GM18909 (cell line): Measurements from ENCODE around the gene TWSG1.

Experiments
- ATAC-seq: cut with Tn5 transposase; IDR thresholded peaks from one replicate; pipeline ENCODE4 v1.9.1; 2021; ENCODE audit warnings: mild to moderate bottlenecking; ENCODE audit not compliant: unreplicated experiment, poor library complexity

Gene TWSG1

GRCh38 chr18:9334329-9334972, at the start of gene TWSG1:
Gene TWSG1 (plus strand): TSS chr18:9334773. CDS start chr18:9337230, 2,457 bp downstream.
- peak; percentile 84 for ATAC-seq

DNA sequence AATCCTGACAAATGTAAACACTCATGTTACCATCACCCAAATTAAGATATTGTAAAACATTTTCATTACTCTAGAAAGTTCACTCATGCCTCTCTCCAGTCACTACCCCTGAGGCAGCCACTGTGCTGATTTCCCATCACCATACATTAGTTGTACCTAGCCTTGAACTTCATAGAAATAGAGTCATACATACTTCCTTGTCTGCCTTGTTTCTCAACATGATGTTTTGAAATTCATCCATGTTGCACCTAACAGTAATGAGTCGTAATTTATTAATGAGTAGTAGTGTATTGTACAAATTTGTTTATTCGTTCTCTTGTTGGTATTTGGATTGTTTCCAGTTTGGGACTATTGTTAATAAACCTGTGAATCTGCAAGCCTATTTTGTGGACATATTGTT, 49.0 kb upstream of the TWSG1 start:
- no peak for ATAC-seq

DNA sequence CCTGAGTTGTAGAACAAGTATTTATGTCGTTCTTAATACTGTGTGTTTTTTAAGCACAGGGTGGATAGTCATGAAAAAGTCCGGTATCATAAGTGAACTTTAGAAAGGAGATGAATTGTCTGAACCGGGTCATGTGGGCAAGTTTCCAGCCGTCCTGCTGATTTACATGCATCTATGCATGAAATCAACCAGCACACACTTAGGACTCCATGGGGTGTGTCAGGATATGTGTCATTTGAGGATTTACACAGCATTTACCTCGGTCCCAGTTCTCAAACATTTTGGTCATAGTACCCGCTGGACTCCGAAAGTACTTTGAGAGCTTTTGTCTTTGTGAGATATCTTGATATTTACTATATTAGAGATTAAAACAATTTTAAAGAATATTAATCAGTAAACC, 47.5 kb upstream of the TWSG1 start:
- no peak for ATAC-seq

- no peak for ATAC-seq
These were observed 44.9 kb upstream of the TWSG1 start for GRCh38 chr18:9289698-9290097.

DNA sequence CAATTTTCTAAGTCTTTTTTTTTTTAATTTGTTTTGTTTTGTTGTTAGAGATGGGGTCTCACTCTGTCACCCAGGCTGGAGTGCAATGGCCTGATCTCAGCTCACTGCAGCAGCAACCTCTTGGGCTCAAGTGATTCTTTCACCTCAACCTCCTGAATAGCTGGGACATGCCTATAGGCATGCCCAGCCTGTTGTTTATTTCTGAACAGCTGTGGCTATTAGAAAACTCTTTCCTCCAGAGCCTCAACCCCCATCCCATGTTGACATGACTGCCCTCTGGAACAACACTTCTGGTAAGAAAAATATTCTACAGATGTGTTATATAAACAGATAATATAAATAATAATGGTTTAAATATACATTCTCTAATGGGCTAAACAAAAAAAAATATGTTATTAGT, 44.4 kb upstream of the TWSG1 start:
- ATAC-seq: no peak

- ATAC-seq: no peak
These were observed 42.5 kb upstream of the TWSG1 start for GRCh38 chr18:9292047-9292446.

DNA sequence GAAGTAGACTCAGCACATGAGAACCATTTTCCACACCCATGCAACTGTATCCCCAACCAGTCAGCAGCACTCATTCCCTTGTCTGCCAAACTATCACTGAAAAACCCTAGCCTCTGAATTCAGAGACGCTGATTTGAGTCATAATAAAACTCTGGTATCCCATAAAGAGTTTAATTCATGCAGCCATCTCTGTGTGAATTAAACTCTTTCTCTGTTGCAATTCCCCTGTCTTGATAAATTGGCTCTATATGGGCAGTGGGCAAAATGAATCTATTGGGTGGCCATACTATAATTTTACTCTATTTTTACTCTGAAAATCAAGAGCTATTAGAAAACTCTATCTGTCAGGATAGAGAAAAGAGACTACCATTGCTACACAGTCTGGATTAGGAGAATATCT, 40.6 kb upstream of the TWSG1 start:
- no peak for ATAC-seq

DNA sequence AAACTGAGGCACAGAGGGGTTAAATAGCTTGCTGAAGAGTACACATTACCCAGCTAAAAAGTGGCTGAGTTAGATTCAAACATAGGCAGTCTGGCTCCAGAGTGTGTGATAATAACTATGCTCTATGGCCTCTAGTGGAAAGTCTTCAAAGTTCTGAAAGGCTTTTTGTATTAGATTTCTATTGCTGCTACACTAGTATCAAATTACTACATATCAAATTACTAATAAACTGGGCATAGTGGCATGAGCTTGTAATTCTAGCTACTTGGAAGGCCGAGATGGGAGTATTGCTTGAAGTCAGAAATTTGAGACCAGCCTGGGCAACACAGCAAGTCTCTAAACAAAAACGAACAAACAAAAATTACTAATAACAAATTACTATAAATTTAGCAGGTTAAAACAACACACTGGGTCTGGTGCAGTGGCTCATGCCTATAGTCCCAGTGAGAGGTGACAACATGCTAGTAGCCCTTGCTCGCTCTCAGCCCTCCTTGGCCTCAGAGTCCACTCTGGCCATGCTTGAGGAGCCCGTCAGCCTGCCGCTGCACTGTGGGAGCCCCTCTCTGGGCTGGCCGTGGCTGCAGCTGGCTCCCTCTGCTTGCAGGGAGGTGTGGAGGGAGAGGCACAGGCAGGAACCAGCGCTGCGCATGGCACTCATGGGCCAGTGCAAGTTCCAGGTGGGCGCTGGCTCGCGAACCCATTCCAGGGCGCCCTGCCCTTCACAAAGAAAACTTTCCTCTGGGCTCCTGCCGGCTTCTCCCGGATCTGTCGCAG, 38.2 kb upstream of the TWSG1 start:
- ATAC-seq: no peak

DNA sequence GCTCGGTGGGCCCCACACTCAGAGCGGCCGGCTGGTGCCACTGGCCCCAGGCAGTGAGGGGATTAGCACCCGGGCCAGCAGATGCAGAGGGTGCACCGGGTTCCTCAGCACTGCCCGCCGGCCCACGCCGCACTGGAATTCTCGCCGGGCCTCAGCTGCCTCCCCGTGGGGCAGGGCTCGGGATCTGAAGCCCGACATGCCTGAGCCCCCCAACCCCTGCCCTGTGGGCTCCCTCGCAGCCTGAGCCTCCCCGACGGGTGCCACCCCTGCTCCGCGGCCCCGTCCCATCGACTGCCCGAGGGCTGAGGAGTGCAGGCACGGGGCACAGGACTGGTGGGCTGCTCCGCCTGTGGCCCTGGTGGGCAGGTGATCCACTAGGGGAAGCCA, 37.6 kb upstream of the TWSG1 start:
- no peak for ATAC-seq

DNA sequence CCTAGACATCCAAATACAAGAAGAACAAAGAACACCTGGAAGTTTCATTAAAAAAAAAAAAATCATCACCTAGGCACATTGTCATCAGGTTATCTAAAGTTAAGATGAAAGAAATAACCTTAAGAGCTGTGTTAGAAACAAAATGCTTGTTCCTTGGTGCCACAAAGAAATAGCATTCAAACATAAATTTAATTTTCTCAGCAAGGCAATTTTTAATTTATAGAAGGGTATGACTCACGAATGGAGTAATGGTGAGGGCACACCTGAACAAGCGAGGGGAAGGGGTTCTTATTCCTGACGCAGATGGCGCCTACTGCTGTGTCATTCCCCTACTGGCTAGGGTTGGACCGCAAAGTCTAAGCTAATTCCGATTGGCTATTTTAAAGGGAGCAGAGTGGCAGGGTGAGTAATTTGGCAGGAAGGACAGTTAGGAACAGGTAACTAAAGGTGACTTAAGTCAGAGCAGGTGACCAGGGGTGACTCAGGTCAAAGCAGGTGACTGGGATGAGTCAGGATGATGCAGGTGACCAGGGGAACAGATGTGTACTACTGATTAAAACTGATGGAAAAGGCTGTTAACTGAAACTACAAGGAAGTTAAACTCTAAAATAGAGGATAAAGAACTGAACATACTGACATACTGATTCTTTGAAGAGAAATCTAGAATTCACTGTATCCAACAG, 30.0 kb upstream of the TWSG1 start:
- ATAC-seq: no peak

DNA sequence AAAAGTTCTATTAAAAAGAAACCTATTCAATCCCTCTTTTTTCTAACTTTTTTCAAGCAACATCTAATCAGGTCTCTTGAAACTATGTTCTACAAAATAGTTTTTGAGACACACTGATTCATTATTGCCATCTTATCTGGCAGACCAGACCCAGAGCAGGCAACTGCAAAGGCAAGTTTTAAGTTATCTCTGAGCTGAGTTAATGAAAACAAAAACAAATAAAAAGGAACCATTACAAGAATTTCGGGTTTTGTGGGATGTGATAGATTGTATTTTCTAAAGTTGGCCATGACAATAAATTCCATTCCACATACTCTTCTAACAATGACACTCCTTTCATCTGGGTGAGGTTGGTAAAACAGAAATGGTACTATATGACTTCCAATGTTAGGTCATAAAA, 15.2 kb upstream of the TWSG1 start:
- no peak for ATAC-seq

DNA sequence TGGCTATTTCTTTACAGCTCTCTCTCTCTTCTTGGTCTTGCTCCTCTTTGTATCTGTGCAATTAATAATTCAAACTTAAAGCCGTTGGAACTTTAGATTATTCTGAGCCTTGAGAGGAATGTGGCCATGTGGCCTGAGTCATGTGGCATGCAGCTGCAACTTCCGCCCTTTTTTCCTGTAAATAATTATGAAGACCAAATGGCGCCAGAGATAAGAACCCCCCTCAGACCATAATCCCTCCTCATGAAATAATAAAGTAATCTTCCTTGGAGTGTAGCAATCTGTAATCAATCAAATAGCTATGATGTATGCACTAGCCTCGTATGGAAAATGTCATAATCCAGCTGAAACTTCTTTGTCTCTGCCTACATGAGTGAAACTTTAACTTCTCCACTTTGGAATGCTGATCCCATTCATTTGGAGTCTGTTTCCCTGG, 13.5 kb upstream of the TWSG1 start:
- ATAC-seq: no peak

- no peak for ATAC-seq
These were observed 12.8 kb upstream of the TWSG1 start for GRCh38 chr18:9321736-9322135.

GRCh38 chr18:9322744-9323143, 11.8 kb upstream of the TWSG1 start:
- ATAC-seq: no peak

DNA sequence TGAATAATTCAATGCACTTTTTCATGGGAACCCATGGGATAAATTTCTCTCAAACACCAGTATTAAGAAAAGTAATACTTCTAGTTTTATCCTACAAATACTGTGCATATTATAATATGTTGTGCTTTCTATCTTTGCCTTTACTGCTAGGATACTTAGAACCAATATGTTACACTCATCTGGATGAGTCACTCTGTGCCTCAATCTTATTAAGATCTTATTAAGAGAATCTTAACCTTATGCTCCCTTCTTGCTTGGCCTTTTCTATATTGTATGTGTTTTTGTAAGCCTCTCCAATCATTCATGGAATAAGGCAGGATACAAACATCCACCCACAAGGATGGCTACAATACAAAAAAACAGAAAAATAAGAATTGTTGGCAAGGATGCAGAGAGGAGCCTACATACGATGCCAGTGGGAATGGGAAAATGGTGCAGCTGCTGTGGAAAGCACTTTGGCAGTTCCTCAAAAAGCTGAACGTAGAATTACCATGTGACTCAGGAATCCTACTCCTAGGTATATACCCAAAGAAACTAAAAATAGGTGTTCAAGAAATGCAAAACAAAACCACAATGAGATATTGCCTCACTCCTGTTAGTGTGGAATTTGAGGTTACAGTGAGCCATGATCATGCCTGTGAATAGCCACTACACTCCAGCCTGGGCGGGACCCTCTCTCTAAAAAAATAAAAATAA, 10.7 kb upstream of the TWSG1 start:
- ATAC-seq: no peak

DNA sequence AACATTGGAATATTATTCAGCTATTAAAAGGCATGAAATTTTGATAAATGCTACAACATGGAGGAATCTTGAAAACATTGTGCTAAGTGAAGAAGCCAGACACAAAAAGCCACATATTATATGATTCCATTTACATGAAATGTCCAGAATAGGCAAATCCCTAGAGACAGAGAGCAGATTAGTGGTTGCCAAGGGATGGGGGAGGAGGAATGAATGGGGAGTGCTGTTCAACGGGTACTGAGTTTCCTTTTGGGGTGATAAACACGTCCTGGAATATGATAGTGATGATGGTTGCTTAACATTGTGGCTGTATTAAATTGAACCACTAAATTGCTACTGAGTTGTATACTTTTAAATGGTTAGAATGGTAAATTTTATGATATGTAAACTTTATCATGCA, 8.9 kb upstream of the TWSG1 start:
- ATAC-seq: no peak

- no peak for ATAC-seq
These were observed 5.8 kb upstream of the TWSG1 start for GRCh38 chr18:9328776-9329175.

DNA sequence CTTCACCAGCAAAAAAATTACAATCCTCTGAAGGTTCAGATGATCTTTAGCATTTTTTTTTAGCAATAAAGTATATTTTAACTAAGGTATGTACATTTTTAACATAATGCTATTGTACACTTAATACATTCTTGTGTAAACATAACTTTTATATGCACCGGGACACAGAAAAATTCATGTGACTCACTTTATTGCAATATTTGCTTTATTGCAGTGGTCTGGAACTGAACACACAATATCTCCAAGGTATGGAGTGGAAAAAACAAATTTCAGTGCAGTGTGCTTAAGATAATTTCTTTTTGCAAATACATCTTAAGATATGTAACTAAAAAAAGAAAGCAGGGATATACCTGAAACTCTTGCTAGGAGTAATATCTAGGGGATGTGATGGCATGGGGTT, 5.1 kb upstream of the TWSG1 start:
- no peak for ATAC-seq

GRCh38 chr18:9330419-9330818, 4.2 kb upstream of the TWSG1 start:
- ATAC-seq: no peak

DNA sequence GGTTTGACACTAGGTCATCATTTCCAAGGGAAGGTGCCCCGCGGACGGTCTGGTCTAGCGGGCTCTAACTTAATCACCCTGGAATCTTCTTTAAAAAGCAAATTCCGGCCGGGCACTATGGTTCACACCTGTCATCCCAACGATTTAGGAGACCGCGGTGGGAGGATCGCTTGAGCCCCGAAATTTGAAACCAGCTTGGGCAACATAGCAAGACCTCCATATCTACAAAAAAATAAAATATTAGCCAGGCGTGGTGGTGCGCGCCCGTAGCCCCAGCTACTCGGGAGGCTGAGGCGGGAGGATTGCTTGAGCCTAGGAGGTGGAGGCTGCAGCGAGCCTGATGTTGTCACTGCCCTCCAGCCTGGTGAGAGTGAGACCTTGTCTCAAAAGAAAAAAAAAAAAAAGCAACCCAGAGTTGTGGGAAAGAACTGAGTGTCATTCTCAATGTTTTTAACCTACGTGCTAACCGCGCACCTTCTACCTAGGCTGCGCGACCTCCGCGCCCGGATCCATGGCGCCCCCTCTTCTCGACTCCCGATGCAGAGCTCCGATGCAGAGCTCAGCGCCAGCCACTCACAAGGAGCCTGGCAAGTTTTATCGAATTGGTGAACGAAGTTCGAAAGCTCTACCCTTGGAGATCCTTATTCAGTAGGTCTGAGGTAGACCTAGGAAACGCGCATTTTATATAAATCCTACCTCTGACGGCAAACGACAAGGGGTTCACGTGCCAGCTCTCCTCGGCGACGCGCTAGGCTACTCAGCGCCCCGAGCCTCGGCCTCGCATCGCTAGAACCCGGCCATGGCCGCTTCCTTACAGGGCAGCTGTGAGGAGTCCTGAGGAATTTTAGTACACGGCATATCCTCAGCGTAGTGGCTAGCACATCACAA, 888 bp upstream of the TWSG1 start:
- peak; percentile 43 for ATAC-seq
